ENCODE data around the gene NT5DC1. TPM values are rescaled to one million over a fixed set of nuclear protein-coding genes. Genes with fewer than 3 reads are reported as not detected.
"Not testable (repeated sequence)": the region's sequence is repeated elsewhere in the genome, so short reads cannot be mapped to it uniquely, and the experiment has no call there.

NT5DC1 gene
- polyA plus RNA-seq, 1 donor from 2014 or later, result 83.2 TPM

GRCh38 chr6:116074732-116075390 is 25.8 kb upstream of the NT5DC1 start:
- no peaks in the 10 kb centered on the region for H3K27me3 Mint-ChIP-seq
- no peaks in the 10 kb centered on the region for H3K36me3 Mint-ChIP-seq
- H3K9me3 Mint-ChIP-seq, result no peaks in the 10 kb centered on the region
- peaks cover 0 to 3% (median 3%) of the 10 kb centered on the region in 3 donors for H3K4me1 Mint-ChIP-seq
- H3K4me3 Mint-ChIP-seq, result no peak overlapping the region
- no peak overlapping the region for H3K27ac Mint-ChIP-seq

- no peak overlapping the region for H3K4me3 Mint-ChIP-seq
- H3K36me3 Mint-ChIP-seq, result no peaks in the 10 kb centered on the region
- no peak overlapping the region for H3K27ac Mint-ChIP-seq
- peaks cover 2% of the 10 kb centered on the region for H3K27me3 Mint-ChIP-seq
- H3K9me3 Mint-ChIP-seq, result no peaks in the 10 kb centered on the region
- H3K4me1 Mint-ChIP-seq, result no peaks in the 10 kb centered on the region
Observed at GRCh38 chr6:116078522-116078921, 22.1 kb upstream of the NT5DC1 start.

GRCh38 chr6:116078945-116079344 is 21.7 kb upstream of the NT5DC1 start:
- no peaks in the 10 kb centered on the region for H3K9me3 Mint-ChIP-seq

GRCh38 chr6:116083052-116083451 is 17.6 kb upstream of the NT5DC1 start:
- H3K27ac Mint-ChIP-seq, result no peak overlapping the region
- no peaks in the 10 kb centered on the region for H3K36me3 Mint-ChIP-seq
- H3K27me3 Mint-ChIP-seq, result peaks cover 3% of the 10 kb centered on the region
- H3K9me3 Mint-ChIP-seq, result no peaks in the 10 kb centered on the region
- peaks cover 7 to 8% (median 8%) of the 10 kb centered on the region in 3 donors for H3K4me1 Mint-ChIP-seq
- H3K4me3 Mint-ChIP-seq, result no peak overlapping the region

More at GRCh38 chr6:116078945-116079344, 21.7 kb upstream of the NT5DC1 start:
- Mint-ChIP-seq H3K27me3 (peaks cover 2% of the 10 kb centered on the region), H3K4me3 (no peak overlapping the region), H3K27ac (no peak overlapping the region), H3K36me3 (no peaks in the 10 kb centered on the region), H3K4me1 (no peaks in the 10 kb centered on the region)

GRCh38 chr6:116084284-116084683 is 16.4 kb upstream of the NT5DC1 start:
- H3K4me3 Mint-ChIP-seq, result no peak overlapping the region
- no peak overlapping the region for H3K27ac Mint-ChIP-seq
- peaks cover 8 to 12% (median 12%) of the 10 kb centered on the region in 3 donors for H3K4me1 Mint-ChIP-seq
- H3K9me3 Mint-ChIP-seq, result no peaks in the 10 kb centered on the region
- peaks cover 3% of the 10 kb centered on the region for H3K27me3 Mint-ChIP-seq
- H3K36me3 Mint-ChIP-seq, result no peaks in the 10 kb centered on the region

- H3K36me3 Mint-ChIP-seq, result no peaks in the 10 kb centered on the region
- H3K9me3 Mint-ChIP-seq, result no peaks in the 10 kb centered on the region
- peak overlapping the region in 1 of 3 donors; percentile 57 for H3K27ac Mint-ChIP-seq
- H3K4me3 Mint-ChIP-seq, result peak overlapping the region in 1 of 4 donors; percentile 46
- H3K27me3 Mint-ChIP-seq, result peaks cover 3% of the 10 kb centered on the region
- peaks cover 8 to 18% (median 15%) of the 10 kb centered on the region in 3 donors for H3K4me1 Mint-ChIP-seq
Observed at GRCh38 chr6:116087437-116088027, 13.1 kb upstream of the NT5DC1 start.

- Mint-ChIP-seq H3K4me3 (no peak overlapping the region), H3K27ac (no peak overlapping the region), H3K9me3 (no peaks in the 10 kb centered on the region), H3K4me1 (peaks cover 8 to 18% (median 15%) of the 10 kb centered on the region in 3 donors), H3K36me3 (peaks cover 2% of the 10 kb centered on the region), H3K27me3 (peaks cover 1% of the 10 kb centered on the region)
Observed at GRCh38 chr6:116088946-116089345, 11.7 kb upstream of the NT5DC1 start.

GRCh38 chr6:116090251-116090650 is 10.4 kb upstream of the NT5DC1 start:
- Mint-ChIP-seq H3K36me3 (peaks cover 2% of the 10 kb centered on the region), H3K4me3 (no peak overlapping the region), H3K4me1 (peaks cover 8 to 18% (median 15%) of the 10 kb centered on the region in 3 donors), H3K27ac (no peak overlapping the region), H3K27me3 (peaks cover 1% of the 10 kb centered on the region), H3K9me3 (no peaks in the 10 kb centered on the region)

GRCh38 chr6:116094041-116094440 is 6.6 kb upstream of the NT5DC1 start:
- Mint-ChIP-seq H3K36me3 (peaks cover 2% of the 10 kb centered on the region), H3K4me1 (peaks cover 0 to 6% (median 5%) of the 10 kb centered on the region in 3 donors), H3K27me3 (no peaks in the 10 kb centered on the region), H3K9me3 (peaks cover 0 to 10% (median 3%) of the 10 kb centered on the region in 3 donors), H3K4me3 (no peak overlapping the region), H3K27ac (no peak overlapping the region)

GRCh38 chr6:116096048-116096759 is 4.4 kb upstream of the NT5DC1 start:
- not testable (repeated sequence) for H3K27ac Mint-ChIP-seq, H3K36me3 Mint-ChIP-seq, H3K27me3 Mint-ChIP-seq, H3K4me3 Mint-ChIP-seq
- Mint-ChIP-seq H3K9me3 (peaks cover 0 to 10% (median 3%) of the 10 kb centered on the region in 3 donors), H3K4me1 (peaks cover 9 to 14% (median 11%) of the 10 kb centered on the region in 3 donors)

GRCh38 chr6:116096979-116097816 is 3.5 kb upstream of the NT5DC1 start:
- Mint-ChIP-seq H3K9me3 (peaks cover 0 to 10% (median 3%) of the 10 kb centered on the region in 3 donors), H3K27ac (no peak overlapping the region), H3K4me3 (peak overlapping the region in 1 of 4 donors; percentile 25), H3K36me3 (peaks cover 2% of the 10 kb centered on the region), H3K4me1 (peaks cover 19 to 23% (median 21%) of the 10 kb centered on the region in 3 donors), H3K27me3 (no peaks in the 10 kb centered on the region)

GRCh38 chr6:116099036-116099435 is 1.6 kb upstream of the NT5DC1 start:
- Mint-ChIP-seq H3K9me3 (peaks cover 0 to 10% (median 3%) of the 10 kb centered on the region in 3 donors), H3K4me3 (peak overlapping the region in 1 of 4 donors; percentile 90), H3K27me3 (no peaks in the 10 kb centered on the region), H3K4me1 (peaks cover 30 to 39% (median 39%) of the 10 kb centered on the region in 3 donors), H3K27ac (no peak overlapping the region), H3K36me3 (peaks cover 2% of the 10 kb centered on the region)

GRCh38 chr6:116101302-116101718 is 657 bp downstream of the NT5DC1 start:
- peak overlapping the region; percentile 90 to 98 (median 94) for H3K4me3 Mint-ChIP-seq
- peak overlapping the region; percentile 45 to 94 (median 71) for H3K27ac Mint-ChIP-seq
- H3K36me3 Mint-ChIP-seq, result peaks cover 4% of the 10 kb centered on the region
- peaks cover 0 to 1% (median under 1%) of the 10 kb centered on the region in 3 donors for H3K9me3 Mint-ChIP-seq
- no peaks in the 10 kb centered on the region for H3K27me3 Mint-ChIP-seq
- peaks cover 40 to 56% (median 54%) of the 10 kb centered on the region in 3 donors for H3K4me1 Mint-ChIP-seq

GRCh38 chr6:116101790-116102189 is 1.1 kb downstream of the NT5DC1 start:
- Mint-ChIP-seq H3K4me3 (peak overlapping the region; percentile 90 to 98 (median 94)), H3K9me3 (no peaks in the 10 kb centered on the region), H3K27ac (peak overlapping the region; percentile 17 to 94 (median 45)), H3K36me3 (peaks cover 4% of the 10 kb centered on the region), H3K27me3 (no peaks in the 10 kb centered on the region), H3K4me1 (peaks cover 40 to 56% (median 54%) of the 10 kb centered on the region in 3 donors)

All from IgD-negative memory B cell (primary cell).